AG10803 (cell line): ENCODE data around the gene CADM4.
"Not testable (repeated sequence)": the region's sequence is repeated elsewhere in the genome, so short reads cannot be mapped to it uniquely, and the experiment has no call there.

Source experiments
- DNase-seq: peaks from one replicate; pipeline ENCODE4 v3.0.0; 2010; ENCODE audit warnings: low read depth
- H3K4me3 ChIP-seq: 2 replicates; pipeline ENCODE4 v1.5.1; 2011; ENCODE audit warnings: mild to moderate bottlenecking, low read length, control low read depth
- CTCF ChIP-seq: conservative IDR thresholded peaks from 2 replicates; pipeline ENCODE4 v1.5.1; 2011; ENCODE audit warnings: mild to moderate bottlenecking, low read length, control low read depth, inconsistent platforms

CADM4 gene

GRCh38 chr19:43589678-43590077 is 50.0 kb downstream of the CADM4 start:
- no peak overlapping the region for H3K4me3 ChIP-seq
- no peak for TF ChIP-seq CTCF
- no peak for DNase-seq

GRCh38 chr19:43589277-43589676 is 50.4 kb downstream of the CADM4 start:
- no peak overlapping the region for H3K4me3 ChIP-seq
- DNase-seq: no peak
- TF ChIP-seq CTCF: no peak

- H3K4me3 ChIP-seq: not testable (repeated sequence)
Observed at GRCh38 chr19:43587029-43587428, 52.6 kb downstream of the CADM4 start.

GRCh38 chr19:43586346-43586745 is 53.3 kb downstream of the CADM4 start:
- no peak overlapping the region for H3K4me3 ChIP-seq
- TF ChIP-seq CTCF: no peak
- no peak for DNase-seq

More at GRCh38 chr19:43587029-43587428, 52.6 kb downstream of the CADM4 start:
- DNase-seq: not testable (repeated sequence)

- no peak for TF ChIP-seq CTCF
- DNase-seq: no peak
- H3K4me3 ChIP-seq: no peak overlapping the region
Observed at GRCh38 chr19:43584484-43584883, 55.2 kb downstream of the CADM4 start.

GRCh38 chr19:43582495-43582894 is 57.2 kb downstream of the CADM4 start:
- H3K4me3 ChIP-seq: no peak overlapping the region
- no peak for DNase-seq
- TF ChIP-seq CTCF: no peak

GRCh38 chr19:43581467-43581866 is 58.2 kb downstream of the CADM4 start:
- no peak for TF ChIP-seq CTCF
- no peak for DNase-seq
- no peak overlapping the region for H3K4me3 ChIP-seq

- H3K4me3 ChIP-seq: no peak overlapping the region
- no peak for TF ChIP-seq CTCF
- no peak for DNase-seq
Observed at GRCh38 chr19:43578787-43579186, 60.9 kb downstream of the CADM4 start.
